SH-SY5Y (cell line): ENCODE measurements around the gene HRH3.
A peak's percentile ranks its signal among the peaks of the same experiment; 100 is the strongest.

Experiments used
- GATA2 ChIP-seq: IDR thresholded peaks from 2 replicates; pipeline ENCODE4 v1.6.1; 2011; ENCODE audit warnings: mild to moderate bottlenecking, low read depth, low read length
- GATA3 ChIP-seq: IDR thresholded peaks from 2 replicates; pipeline ENCODE4 v1.6.1; 2011; ENCODE audit warnings: low read depth, mild to moderate bottlenecking, low read length, moderate library complexity

- TF ChIP-seq GATA3, result no peak
- peak; percentile 95 for TF ChIP-seq GATA2
Measured at GRCh38 chr20:62235001-62235776, 15.1 kb upstream of the HRH3 start.
